ENCODE data around the gene SGSH.
"Not testable (repeated sequence)": the region's sequence is repeated elsewhere in the genome, so short reads cannot be mapped to it uniquely, and the experiment has no call there.

SGSH gene

DNA sequence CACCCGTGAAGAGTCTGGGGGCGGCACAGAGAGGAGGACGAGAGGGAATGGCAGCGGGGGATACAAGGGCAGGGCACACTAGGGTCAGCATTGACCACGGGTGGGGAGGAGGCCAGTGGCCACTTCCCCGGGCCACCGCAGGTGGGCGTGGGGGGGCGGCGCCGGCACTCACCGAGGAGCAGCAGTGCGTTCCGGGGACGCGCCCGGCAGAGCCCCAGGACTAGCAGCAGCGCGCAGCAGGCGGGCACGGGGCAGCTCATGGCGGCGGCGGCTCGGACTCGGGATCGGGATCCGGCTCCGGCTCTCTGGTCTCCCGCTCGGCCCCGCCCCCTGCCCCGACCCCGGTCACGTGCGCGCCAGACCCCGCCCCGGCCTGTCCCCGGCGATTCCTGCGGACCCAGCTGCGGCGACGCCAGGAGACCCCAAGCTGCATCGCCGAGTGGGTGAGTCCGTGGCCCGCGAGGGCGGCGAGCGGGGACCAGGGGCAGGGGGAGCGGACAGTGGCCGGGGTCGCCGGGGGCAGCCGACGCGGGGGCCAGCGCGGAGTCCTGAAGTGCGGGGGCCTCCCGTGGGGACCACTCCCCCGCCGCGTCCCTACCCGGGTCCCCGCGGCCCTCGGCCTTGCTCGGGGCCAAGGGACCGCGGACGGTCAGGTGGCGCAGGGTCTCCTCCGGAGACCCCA, at the start of gene SGSH, which contains the start of gene SLC26A11:
SGSH (minus strand) TSS at position 280 of the 682 bp plus-strand sequence; CDS start at position 260, 20 bp downstream.
SLC26A11 (plus strand) TSS at position 374 of the 682 bp plus-strand sequence. CDS start 1,134 bp downstream, outside the sequence.
- peak; percentile 12 to 52 for DNase-seq (ENCODE audit: low read depth in 1 of 2, low spot score in 1 of 2)

DNA sequence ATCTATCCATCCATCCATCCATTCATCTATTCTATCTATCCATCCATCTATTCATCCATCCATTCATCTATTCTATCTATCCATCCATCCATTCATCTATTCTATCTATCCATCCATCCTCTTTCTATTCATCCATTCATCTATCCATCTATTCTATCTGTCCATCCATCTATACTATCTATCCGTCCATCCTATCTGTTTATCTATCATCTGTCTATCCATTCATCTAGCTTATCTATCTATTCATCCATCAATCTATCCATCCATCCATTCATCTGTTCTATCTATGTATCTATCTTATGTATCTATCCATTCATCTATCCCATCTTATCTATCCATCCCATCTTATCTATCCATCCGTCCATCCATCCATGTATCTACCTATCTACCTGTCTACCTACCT, 49.3 kb upstream of the SGSH start:
- no peak for DNase-seq (ENCODE audit: low read depth in 1 of 2, low spot score in 1 of 2)

GRCh38 chr17:80268427-80268826, 48.3 kb upstream of the SGSH start:
- no peak for DNase-seq (ENCODE audit: low read depth in 1 of 2, low spot score in 1 of 2)

DNA sequence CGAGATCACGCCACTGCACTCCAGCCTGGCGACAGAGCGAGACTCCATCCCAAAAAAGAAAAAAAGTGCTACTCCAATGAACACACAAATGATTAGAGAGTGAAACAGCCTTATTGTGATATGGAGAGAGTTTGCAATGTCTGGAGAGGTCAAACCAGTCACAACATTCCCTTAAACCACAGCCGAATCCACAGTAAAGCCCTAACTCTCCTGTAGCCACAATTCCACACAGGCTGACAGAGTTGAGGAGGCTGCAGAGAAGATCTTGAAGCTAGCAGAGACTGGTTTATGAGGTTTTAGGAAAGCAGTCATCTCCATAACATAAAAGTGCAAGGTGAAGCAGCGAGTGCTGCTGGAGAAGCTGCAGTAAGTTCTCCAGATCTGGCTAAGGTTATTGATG, 47.3 kb upstream of the SGSH start:
- DNase-seq (ENCODE audit: low read depth in 1 of 2, low spot score in 1 of 2): no peak

DNA sequence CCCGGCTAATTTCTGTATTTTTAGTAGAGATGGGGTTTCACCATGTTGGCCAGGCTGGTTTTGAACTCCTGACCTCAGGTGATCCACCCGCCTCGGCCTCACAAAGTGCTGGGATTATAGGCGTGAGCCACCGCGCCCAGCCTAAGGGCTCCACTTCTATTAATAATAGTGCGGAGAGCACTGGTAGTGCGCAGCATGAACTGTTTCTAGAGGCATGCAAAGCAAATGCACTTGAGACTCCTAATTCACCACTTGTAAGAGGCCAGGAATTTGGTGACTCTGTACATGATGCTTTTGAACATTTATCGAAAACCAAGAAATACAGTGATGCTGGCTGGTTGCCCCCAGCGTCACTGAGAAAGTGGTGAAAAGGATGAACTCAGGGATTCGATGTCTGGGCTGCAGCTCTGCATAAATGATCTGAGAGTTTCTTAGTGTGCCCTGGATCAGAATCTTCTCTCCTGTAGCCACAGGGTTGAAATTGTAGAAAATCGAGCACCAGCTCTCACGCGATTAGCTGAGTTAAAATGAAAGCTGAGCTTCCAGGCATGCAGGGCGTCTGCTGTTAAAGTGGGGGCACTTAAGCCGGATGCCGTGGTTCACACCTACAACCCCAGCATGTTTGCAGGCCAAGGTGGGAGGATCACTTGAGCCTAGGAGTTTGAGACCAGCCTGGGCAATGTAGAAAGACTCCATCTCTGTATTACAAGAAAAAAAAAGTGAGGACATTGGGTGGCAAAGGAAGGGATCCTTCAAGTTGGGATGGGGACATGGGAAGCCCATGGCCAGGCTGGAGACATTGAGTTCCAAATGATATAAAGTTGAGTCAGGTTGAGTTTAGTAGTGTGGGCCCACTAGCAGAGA, 45.3 kb upstream of the SGSH start:
- peak; percentile 36 to 39 for DNase-seq (ENCODE audit: low read depth in 1 of 2, low spot score in 1 of 2)

DNA sequence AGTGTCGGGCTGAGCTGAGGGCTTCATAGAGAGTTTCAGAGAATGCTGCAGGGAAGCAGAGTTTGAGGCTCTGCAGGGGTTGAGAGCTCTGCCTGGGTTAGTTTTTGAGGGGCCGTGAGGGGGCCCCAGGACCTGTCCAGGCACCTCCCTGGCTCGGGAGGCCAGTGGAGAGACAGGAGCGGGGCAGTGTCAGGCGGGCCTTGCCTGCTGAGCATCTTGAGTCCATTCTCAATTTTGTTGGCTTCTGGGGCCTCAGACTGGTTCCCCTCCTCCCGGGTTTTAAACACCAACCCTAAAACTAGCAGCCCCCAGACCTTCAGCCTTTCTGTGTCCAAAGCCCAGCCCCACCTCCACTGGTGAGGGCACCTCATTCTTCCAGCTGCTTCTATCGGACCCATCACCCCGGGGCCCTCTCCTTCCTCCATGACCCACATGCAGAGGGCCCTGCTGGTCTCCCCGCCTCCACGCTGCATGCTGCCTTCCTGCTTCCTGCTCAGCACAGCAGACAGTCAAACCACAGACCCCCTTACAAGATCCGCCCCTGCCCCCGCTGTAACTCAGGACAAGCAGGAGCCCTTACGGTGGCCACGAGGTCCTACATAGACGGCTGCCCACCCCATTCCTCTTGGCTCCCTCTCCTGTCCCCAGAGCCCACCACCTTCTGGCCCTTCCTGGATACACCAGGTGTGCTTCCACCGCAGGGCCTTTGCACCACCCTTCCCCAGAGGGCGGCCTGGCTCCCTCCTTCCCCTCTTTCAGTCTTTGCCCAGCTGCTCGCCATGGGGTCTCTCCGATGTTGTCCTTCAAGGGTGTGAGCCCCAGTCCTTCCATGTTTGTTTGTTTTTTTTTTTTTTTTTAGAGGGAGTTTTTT, 44.3 kb upstream of the SGSH start:
- peak in 1 of 2 donors; percentile 36 for DNase-seq (ENCODE audit: low read depth in 1 of 2, low spot score in 1 of 2)

DNA sequence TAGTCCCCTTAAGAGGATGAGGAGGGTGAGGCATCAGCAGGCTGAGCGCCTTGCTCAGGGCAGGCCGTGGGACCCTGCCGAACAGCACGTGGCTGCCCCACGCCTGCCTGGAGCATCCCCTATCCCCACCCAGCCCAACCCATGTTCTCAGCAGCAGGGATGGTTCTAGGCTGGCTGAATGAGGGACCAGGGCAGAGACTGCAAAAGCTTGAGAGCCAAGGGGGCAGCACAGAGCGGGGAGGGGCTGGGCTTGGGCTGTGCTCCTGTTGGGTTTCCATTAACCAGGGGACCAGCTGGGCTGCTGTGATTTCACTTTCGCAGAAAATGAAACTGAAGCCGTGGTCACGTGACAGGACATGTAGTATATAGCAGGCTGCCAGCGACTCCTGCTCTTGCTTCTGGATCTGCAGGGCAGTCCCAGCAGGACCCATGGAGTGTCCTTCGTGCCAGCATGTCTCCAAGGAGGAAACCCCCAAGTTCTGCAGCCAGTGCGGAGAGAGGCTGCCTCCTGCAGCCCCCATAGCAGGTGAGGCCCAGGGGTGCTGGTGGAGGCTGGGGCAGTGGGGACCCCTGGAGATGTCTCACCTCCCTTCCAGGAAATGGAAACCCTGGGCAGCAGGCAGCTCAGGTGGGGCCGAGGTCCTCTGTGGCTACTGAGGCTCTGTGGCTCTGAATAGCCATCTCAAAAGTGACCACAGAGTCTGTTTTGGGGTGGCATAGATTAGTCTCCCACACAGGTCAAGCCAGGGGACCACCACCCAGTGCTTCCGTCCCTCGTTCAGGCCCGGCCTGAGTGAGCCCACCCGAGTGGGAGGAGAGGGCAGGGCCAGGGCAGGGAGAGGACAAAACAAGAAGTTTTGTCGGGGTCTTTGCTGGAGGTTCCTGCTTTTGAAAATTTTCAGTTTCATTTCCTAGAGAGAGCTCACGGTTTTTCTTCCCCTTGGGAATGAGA, 43.4 kb upstream of the SGSH start:
- peak; percentile 62 to 67 for DNase-seq (ENCODE audit: low read depth in 1 of 2, low spot score in 1 of 2)

GRCh38 chr17:80262775-80263244, 42.7 kb upstream of the SGSH start:
- no peak for DNase-seq (ENCODE audit: low read depth in 1 of 2, low spot score in 1 of 2)

GRCh38 chr17:80262291-80262690, 42.2 kb upstream of the SGSH start:
- no peak for DNase-seq (ENCODE audit: low read depth in 1 of 2, low spot score in 1 of 2)

- DNase-seq (ENCODE audit: low read depth in 1 of 2, low spot score in 1 of 2): no peak
Measured at GRCh38 chr17:80261895-80262279, 41.8 kb upstream of the SGSH start.

GRCh38 chr17:80261159-80261894, 41.2 kb upstream of the SGSH start:
- DNase-seq (ENCODE audit: low read depth in 1 of 2, low spot score in 1 of 2): peak in 1 of 2 donors; percentile 61

GRCh38 chr17:80260791-80261158, 40.6 kb upstream of the SGSH start, which contains the start of gene RNF213:
RNF213 (plus strand) TSS chr17:80260852; CDS start chr17:80263682, 2,830 bp downstream.
- peak in 1 of 2 donors; percentile 32 for DNase-seq (ENCODE audit: low read depth in 1 of 2, low spot score in 1 of 2)

- peak; percentile 71 to 72 for DNase-seq (ENCODE audit: low read depth in 1 of 2, low spot score in 1 of 2)
Measured at GRCh38 chr17:80260069-80260535, 40.0 kb upstream of the SGSH start.

DNA sequence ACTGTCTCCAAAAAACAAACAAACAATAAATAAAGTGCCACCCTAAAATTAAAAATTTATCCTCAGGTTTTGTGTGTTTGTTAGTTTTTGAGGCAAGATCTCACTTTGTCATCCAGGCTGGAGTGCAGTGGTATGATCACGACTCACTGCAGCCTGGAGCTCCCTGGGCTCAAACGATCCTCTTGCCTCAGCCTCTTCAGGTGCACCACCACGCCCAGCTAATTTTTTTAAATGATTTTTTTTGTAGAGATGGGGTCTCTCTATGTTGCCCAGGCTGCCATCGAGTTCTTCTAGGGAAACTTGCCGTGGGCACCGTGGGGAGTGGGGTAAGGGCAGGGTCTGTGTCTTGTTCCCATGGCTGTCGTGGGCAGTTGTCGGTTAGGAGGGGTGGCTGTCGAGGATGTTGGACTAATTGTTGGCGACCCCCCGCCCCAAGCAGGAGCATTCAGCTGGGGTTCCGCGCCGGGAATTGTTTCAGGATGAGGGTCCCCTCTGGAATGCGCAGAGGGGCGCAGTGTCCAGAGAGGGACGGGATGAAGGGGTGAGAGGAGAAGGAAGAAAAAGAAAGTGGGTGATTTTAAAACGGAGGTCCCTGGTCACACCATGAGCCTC, 39.4 kb upstream of the SGSH start:
- no peak for DNase-seq (ENCODE audit: low read depth in 1 of 2, low spot score in 1 of 2)

- DNase-seq (ENCODE audit: low read depth in 1 of 2, low spot score in 1 of 2): not testable (repeated sequence)
Measured at GRCh38 chr17:80258296-80258695, 38.2 kb upstream of the SGSH start.

DNA sequence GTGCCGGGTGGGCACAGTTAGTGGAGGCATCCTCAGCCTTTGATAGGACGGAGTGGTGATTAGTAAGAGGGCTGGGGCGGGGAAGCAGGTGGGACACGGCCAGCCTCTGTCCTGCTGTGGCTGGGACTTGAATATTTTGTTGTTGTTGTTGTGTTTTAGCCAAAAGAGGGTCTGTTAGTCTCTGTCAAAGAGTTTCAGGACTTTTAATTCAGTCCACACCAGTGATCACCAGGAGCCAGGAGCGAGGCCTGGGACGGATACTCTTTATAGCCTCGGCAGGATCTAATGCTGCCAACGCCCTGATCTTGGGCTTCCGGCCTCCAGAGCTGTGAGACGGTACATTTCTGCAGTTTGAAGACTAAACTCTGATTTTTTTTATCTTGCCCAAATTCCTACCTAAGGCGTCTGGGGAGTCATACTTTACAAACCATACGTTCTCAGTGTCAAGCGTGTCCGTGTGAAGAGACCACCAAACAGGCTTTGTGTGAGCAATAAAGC, 37.6 kb upstream of the SGSH start:
- no peak for DNase-seq (ENCODE audit: low read depth in 1 of 2, low spot score in 1 of 2)

- no peak for DNase-seq (ENCODE audit: low read depth in 1 of 2, low spot score in 1 of 2)
Measured at GRCh38 chr17:80256034-80256350, 35.9 kb upstream of the SGSH start.

- DNase-seq (ENCODE audit: low read depth in 1 of 2, low spot score in 1 of 2): peak in 1 of 2 donors; percentile 40
Measured at GRCh38 chr17:80254396-80255251, 34.5 kb upstream of the SGSH start.

All from stimulated activated CD4-positive, alpha-beta T cell treated with anti-CD3 and anti-CD28 coated beads, Interleukin-15, amount 100 ng/mL, for 1 hour (primary cell).